Neural cell (in vitro differentiated cells): Measurements from ENCODE around the gene GZF1. TPM values are rescaled to one million over a fixed set of nuclear protein-coding genes. Genes with fewer than 3 reads are reported as not detected.

ENCODE experiments used
- H2AFZ ChIP-seq: fragments of 200-600, 300-800 bp; sonication (generic), shearing (Covaris generic); 2 replicates; pipeline ENCODE4 v1.6.0; 2014; ENCODE audit warnings: low read depth, mild to moderate bottlenecking, antibody characterized with exemption, low read length, moderate library complexity
- H3F3A ChIP-seq: fragments of 200-600 bp; shearing (Covaris generic); 2 replicates; pipeline ENCODE4 v1.6.1; 2016; ENCODE audit warnings: mild to moderate bottlenecking, moderate library complexity, mixed read lengths, antibody characterized with exemption, low read length; ENCODE audit not compliant: insufficient read depth, poor library complexity, severe bottlenecking
- H3K27ac ChIP-seq: fragments of 200-600, 300-800 bp; sonication (generic), shearing (Covaris generic); 2 replicates; pipeline ENCODE4 v1.5.1; 2014; ENCODE audit warnings: mild to moderate bottlenecking, low read length, moderate library complexity
- H3K27me3 ChIP-seq: fragments of 300-800, 200-600 bp; sonication (generic), shearing (Covaris generic); 2 replicates; pipeline ENCODE4 v1.6.0; 2014; ENCODE audit warnings: mild to moderate bottlenecking, low read depth, low read length, moderate library complexity; ENCODE audit not compliant: insufficient read depth
- H3K36me3 ChIP-seq: fragments of 300-800, 200-600 bp; sonication (generic), shearing (Covaris generic); 2 replicates; pipeline ENCODE4 v1.5.1; 2014; ENCODE audit warnings: mild to moderate bottlenecking, antibody characterized with exemption, low read length, moderate library complexity; ENCODE audit not compliant: insufficient read depth
- H3K4me2 ChIP-seq: fragments of 300-800, 200-600 bp; sonication (generic), shearing (Covaris generic); 2 replicates; pipeline ENCODE4 v1.6.0; 2014; ENCODE audit warnings: mild to moderate bottlenecking, low read length
- H3K4me3 ChIP-seq: fragments of 300-800, 200-600 bp; sonication (generic), shearing (Covaris generic); 2 replicates; pipeline ENCODE4 v1.5.1; 2014; ENCODE audit warnings: mild to moderate bottlenecking, low read length, moderate library complexity
- H3K79me2 ChIP-seq: fragments of 200-600 bp; shearing (Covaris generic); replicated peaks from 2 replicates; pipeline ENCODE4 v1.6.0; 2014; ENCODE audit warnings: mild to moderate bottlenecking, low read length, moderate library complexity; ENCODE audit not compliant: insufficient read depth
- H3K9ac ChIP-seq: fragments of 300-800, 200-600 bp; sonication (generic), shearing (Covaris generic); 2 replicates; pipeline ENCODE4 v1.6.1; 2016; ENCODE audit warnings: mild to moderate bottlenecking, low read length, mixed read lengths
- H3K9me2 ChIP-seq: fragments of 200-600 bp; shearing (Covaris generic); 2 replicates; pipeline ENCODE4 v1.6.1; 2016; ENCODE audit warnings: mild to moderate bottlenecking, low read length, mixed read lengths; ENCODE audit not compliant: insufficient read depth
- H3K9me3 ChIP-seq: fragments of 200-600, 300-800 bp; sonication (generic), shearing (Covaris generic); 2 replicates; pipeline ENCODE4 v1.6.1; 2016; ENCODE audit warnings: mild to moderate bottlenecking, mixed run types, low read length, moderate library complexity, mixed read lengths
- H4K20me1 ChIP-seq: fragments of 200-600 bp; shearing (Covaris generic); 2 replicates; pipeline ENCODE4 v1.6.1; 2016; ENCODE audit warnings: mild to moderate bottlenecking, mixed run types; ENCODE audit not compliant: insufficient read depth
- EP300 ChIP-seq: fragments of 450-650 bp; conservative IDR thresholded peaks from 2 replicates; pipeline ENCODE4 v1.6.1; 2014; ENCODE audit warnings: antibody characterized with exemption, mild to moderate bottlenecking, moderate library complexity; ENCODE audit not compliant: poor library complexity, severe bottlenecking
- EZH2 ChIP-seq: fragments of 200-600, 300-800 bp; shearing (Covaris generic), sonication (generic); IDR thresholded peaks from 2 replicates; pipeline ENCODE4 v1.6.1; 2014; ENCODE audit warnings: antibody characterized with exemption, low read length, borderline replicate concordance, mild to moderate bottlenecking; ENCODE audit not compliant: insufficient read depth, poor library complexity, severe bottlenecking
- MXI1 ChIP-seq: fragments of 450-650 bp; conservative IDR thresholded peaks from 2 replicates; pipeline ENCODE4 v1.6.1; 2014; ENCODE audit warnings: antibody characterized with exemption, mild to moderate bottlenecking; ENCODE audit not compliant: poor library complexity, severe bottlenecking
- POLR2AphosphoS5 ChIP-seq: IDR thresholded peaks from 2 replicates; pipeline ENCODE4 v1.6.1; 2012
- RAD21 ChIP-seq: fragments of 450-650 bp; conservative IDR thresholded peaks from 2 replicates; pipeline ENCODE4 v1.6.1; 2014; ENCODE audit warnings: antibody characterized with exemption, mild to moderate bottlenecking, moderate library complexity
- REST ChIP-seq: IDR thresholded peaks from 2 replicates; pipeline ENCODE4 v1.6.1; 2012; ENCODE audit warnings: borderline replicate concordance
- SMC3 ChIP-seq: fragments of 450-650 bp; conservative IDR thresholded peaks from 2 replicates; pipeline ENCODE4 v1.6.1; 2014; ENCODE audit warnings: antibody characterized with exemption, mild to moderate bottlenecking, moderate library complexity; ENCODE audit not compliant: poor library complexity
- TAF1 ChIP-seq: IDR thresholded peaks from 2 replicates; pipeline ENCODE4 v1.6.1; 2012; ENCODE audit warnings: low read depth
- polyA plus RNA-seq: library from polyadenylated mRNA; depleted of rRNA; stranded (reverse); fragments of >200 nt; gene quantifications from 2 replicates; pipeline ENCODE4 v1.2.3, GENCODE V29; 2014
- TF ChIP-seq, protein P1 (sequence below): fragments of 450-650 bp; IDR thresholded peaks from 2 replicates; pipeline ENCODE4 v1.5.1; 2014; ENCODE audit warnings: antibody characterized with exemption, mild to moderate bottlenecking, moderate library complexity; ENCODE audit not compliant: poor library complexity, severe bottlenecking

Gene GZF1
- polyA plus RNA-seq, 1 donor from 2014 or later: 13.8 TPM

DNA sequence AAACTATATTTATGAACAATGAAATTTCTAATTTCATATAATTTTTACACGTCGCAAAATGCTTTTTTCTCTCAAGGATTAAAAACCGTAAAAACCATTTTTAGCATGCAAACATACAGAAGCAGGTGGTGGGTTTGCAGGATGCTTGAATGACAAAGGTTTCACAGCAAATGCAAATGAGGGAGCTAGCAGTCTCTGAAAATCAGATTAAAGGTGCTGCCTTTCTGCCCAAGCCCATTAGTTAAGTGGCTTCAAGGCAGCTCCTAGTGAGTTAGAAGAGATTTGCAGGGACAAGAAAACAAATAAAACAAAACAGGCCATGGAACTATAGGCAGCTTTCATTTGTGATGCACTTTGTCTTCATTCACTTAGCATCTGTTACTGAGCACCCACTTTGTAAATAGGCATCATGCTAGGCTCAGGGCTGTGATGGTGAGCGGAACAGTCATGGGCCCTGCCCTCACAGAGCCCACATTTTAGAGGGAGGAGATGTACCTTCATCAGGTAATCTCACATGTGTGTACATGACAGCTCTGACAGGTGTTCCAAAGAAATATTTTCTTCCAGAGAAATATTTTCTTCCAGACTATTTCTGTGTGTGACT, 29.8 kb downstream of the GZF1 start:
- no peaks in the 10 kb centered on the region for H3K9me2 ChIP-seq
- TF ChIP-seq, protein P1, sequence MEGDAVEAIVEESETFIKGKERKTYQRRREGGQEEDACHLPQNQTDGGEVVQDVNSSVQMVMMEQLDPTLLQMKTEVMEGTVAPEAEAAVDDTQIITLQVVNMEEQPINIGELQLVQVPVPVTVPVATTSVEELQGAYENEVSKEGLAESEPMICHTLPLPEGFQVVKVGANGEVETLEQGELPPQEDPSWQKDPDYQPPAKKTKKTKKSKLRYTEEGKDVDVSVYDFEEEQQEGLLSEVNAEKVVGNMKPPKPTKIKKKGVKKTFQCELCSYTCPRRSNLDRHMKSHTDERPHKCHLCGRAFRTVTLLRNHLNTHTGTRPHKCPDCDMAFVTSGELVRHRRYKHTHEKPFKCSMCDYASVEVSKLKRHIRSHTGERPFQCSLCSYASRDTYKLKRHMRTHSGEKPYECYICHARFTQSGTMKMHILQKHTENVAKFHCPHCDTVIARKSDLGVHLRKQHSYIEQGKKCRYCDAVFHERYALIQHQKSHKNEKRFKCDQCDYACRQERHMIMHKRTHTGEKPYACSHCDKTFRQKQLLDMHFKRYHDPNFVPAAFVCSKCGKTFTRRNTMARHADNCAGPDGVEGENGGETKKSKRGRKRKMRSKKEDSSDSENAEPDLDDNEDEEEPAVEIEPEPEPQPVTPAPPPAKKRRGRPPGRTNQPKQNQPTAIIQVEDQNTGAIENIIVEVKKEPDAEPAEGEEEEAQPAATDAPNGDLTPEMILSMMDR: no peak
- TF ChIP-seq EP300 (no peak), RAD21 (no peak), TAF1 (no peak), EZH2 (no peak), POLR2AphosphoS5 (no peak), REST (no peak), MXI1 (no peak), SMC3 (no peak)
- H3K79me2 ChIP-seq: no peaks in the 10 kb centered on the region
- no peaks in the 10 kb centered on the region for H4K20me1 ChIP-seq
- peaks cover 5% of the 10 kb centered on the region for H3K36me3 ChIP-seq
- H3K4me3 ChIP-seq: no peak overlapping the region
- H2AFZ ChIP-seq: no peak overlapping the region
- H3K9ac ChIP-seq: no peak overlapping the region
- H3F3A ChIP-seq: no peaks in the 10 kb centered on the region
- no peak overlapping the region for H3K27ac ChIP-seq
- no peak overlapping the region for H3K4me2 ChIP-seq
- no peaks in the 10 kb centered on the region for H3K9me3 ChIP-seq
- H3K27me3 ChIP-seq: no peaks in the 10 kb centered on the region

- Histone ChIP-seq H3K9me2 (no peaks in the 10 kb centered on the region), H4K20me1 (no peaks in the 10 kb centered on the region), H3K79me2 (no peaks in the 10 kb centered on the region), H3K36me3 (no peaks in the 10 kb centered on the region), H3K4me2 (no peak overlapping the region), H2AFZ (no peak overlapping the region), H3K27me3 (no peaks in the 10 kb centered on the region), H3K9me3 (no peaks in the 10 kb centered on the region), H3F3A (no peaks in the 10 kb centered on the region), H3K4me3 (no peak overlapping the region), H3K27ac (no peak overlapping the region), H3K9ac (no peak overlapping the region)
- no peak for TF ChIP-seq POLR2AphosphoS5
- no peak for TF ChIP-seq EP300
- TF ChIP-seq, protein P1: no peak
- TF ChIP-seq SMC3: no peak
- TF ChIP-seq MXI1: no peak
- no peak for TF ChIP-seq REST
- TF ChIP-seq RAD21: no peak
- no peak for TF ChIP-seq TAF1
- no peak for TF ChIP-seq EZH2
Measured at GRCh38 chr20:23393996-23394775, 32.2 kb downstream of the GZF1 start.
